IMR-90 (cell line): ENCODE data around the gene GFI1. TPM values are rescaled to one million over a fixed set of nuclear protein-coding genes. Genes with fewer than 3 reads are reported as not detected.

ENCODE experiments used
- ATAC-seq: fragments of 200-7000 bp; cut with Tn5 transposase; 2 replicates; pipeline ENCODE4 v1.9.1; 2020; ENCODE audit warnings: low read depth, mild to moderate bottlenecking, moderate library complexity
- BruUV-seq: library from RNA; stranded (reverse); fragments of 400-500 nt; replicated peaks from 2 replicates; lab custom pipeline; 2021; lab: Mats Ljungman, UMichigan
- CTCF ChIA-PET: fragments of 300-600 bp; formaldehyde crosslinking; extraction: SDS; loops from one replicate; lab custom pipeline; 2021; ENCODE audit warnings: antibody characterized with exemption; lab: Yijun Ruan, JAX
- POLR2A ChIA-PET: fragments of 300-600 bp; sonication (Branson Sonifier 250); formaldehyde crosslinking; loops from one replicate; lab custom pipeline; 2022; ENCODE audit warnings: antibody characterized with exemption; ENCODE audit not compliant: unreplicated experiment; lab: Charles Lee
- DNase-seq: peaks from one replicate; pipeline ENCODE4 v3.0.0; 2013
- H2AFZ ChIP-seq: replicated peaks from 2 replicates; pipeline ENCODE3; 2013; ENCODE audit warnings: low read length, mild to moderate bottlenecking; ENCODE audit not compliant: poor library complexity
- H2AK5ac ChIP-seq: 2 replicates; pipeline ENCODE4 v1.6.1; 2013; ENCODE audit warnings: low read depth, low read length, inconsistent platforms
- H2AK9ac ChIP-seq: replicated peaks from 2 replicates; pipeline ENCODE3; 2013; ENCODE audit warnings: mild to moderate bottlenecking, low read depth, low read length, moderate library complexity; ENCODE audit not compliant: poor library complexity
- H2BK120ac ChIP-seq: 2 replicates; pipeline ENCODE4 v1.6.1; 2013; ENCODE audit warnings: low read depth, low read length, inconsistent platforms
- H2BK15ac ChIP-seq: 3 replicates; pipeline ENCODE4 v1.6.1; 2013; ENCODE audit warnings: low read depth, low read length, inconsistent platforms
- H2BK20ac ChIP-seq: 2 replicates; pipeline ENCODE4 v1.6.1; 2013; ENCODE audit warnings: low read depth, mild to moderate bottlenecking, inconsistent platforms, low read length, moderate library complexity
- H2BK5ac ChIP-seq: 2 replicates; pipeline ENCODE4 v1.6.1; 2013; ENCODE audit warnings: mild to moderate bottlenecking, low read depth, low read length, inconsistent platforms; ENCODE audit not compliant: poor library complexity, severe bottlenecking
- H3K14ac ChIP-seq: replicated peaks from 2 replicates; pipeline ENCODE4 v1.6.1; 2013; ENCODE audit warnings: low read depth, low read length, inconsistent platforms
- H3K18ac ChIP-seq: 2 replicates; pipeline ENCODE4 v1.6.1; 2013; ENCODE audit warnings: low read depth, low read length, control low read depth
- H3K23ac ChIP-seq: 2 replicates; pipeline ENCODE4 v1.6.1; 2013; ENCODE audit warnings: low read depth, low read length, inconsistent platforms
- H3K27ac ChIP-seq: 2 replicates; pipeline ENCODE4 v1.5.1; 2013; ENCODE audit warnings: mild to moderate bottlenecking, control low read depth, low read length; ENCODE audit not compliant: insufficient read depth
- H3K27me3 ChIP-seq: 2 replicates; pipeline ENCODE4 v1.6.1; 2013; ENCODE audit warnings: low read length; ENCODE audit not compliant: control insufficient read depth, insufficient read depth
- H3K36me3 ChIP-seq: 2 replicates; pipeline ENCODE4 v1.6.1; 2013; ENCODE audit warnings: low read length, mixed read lengths; ENCODE audit not compliant: control insufficient read depth, insufficient read depth
- H3K4ac ChIP-seq: 2 replicates; pipeline ENCODE4 v1.6.1; 2013; ENCODE audit warnings: low read depth, low read length, inconsistent platforms
- H3K4me1 ChIP-seq: 2 replicates; pipeline ENCODE4 v1.6.1; 2013; ENCODE audit warnings: low read length, mixed read lengths; ENCODE audit not compliant: control insufficient read depth, insufficient read depth
- H3K4me2 ChIP-seq: 2 replicates; pipeline ENCODE4 v1.6.1; 2013; ENCODE audit warnings: low read depth, mild to moderate bottlenecking, control low read depth, low read length, moderate library complexity
- H3K4me3 ChIP-seq: 2 replicates; pipeline ENCODE4 v1.5.1; 2013; ENCODE audit warnings: low read depth, mild to moderate bottlenecking, control low read depth, low read length, moderate library complexity; ENCODE audit not compliant: insufficient read depth
- H3K56ac ChIP-seq: 2 replicates; pipeline ENCODE4 v1.6.1; 2013; ENCODE audit warnings: low read length, inconsistent platforms; ENCODE audit not compliant: insufficient read depth; ENCODE audit errors: extremely low read depth
- H3K79me1 ChIP-seq, 2 experiments: 2 replicates each; pipeline ENCODE4 v1.6.1; 2013; ENCODE audit warnings: low read length in 2 of 2, inconsistent platforms in 1 of 2, low read depth in 1 of 2
- H3K9ac ChIP-seq: 2 replicates; pipeline ENCODE4 v1.6.1; 2013; ENCODE audit warnings: low read depth, low read length, control low read depth
- H3K9me1 ChIP-seq: 2 replicates; pipeline ENCODE4 v1.6.1; 2013; ENCODE audit warnings: low read length, inconsistent platforms; ENCODE audit not compliant: insufficient read depth
- H3K9me3 ChIP-seq: 2 replicates; pipeline ENCODE4 v1.6.1; 2013; ENCODE audit warnings: low read length; ENCODE audit not compliant: control insufficient read depth, insufficient read depth
- H4K20me1 ChIP-seq: 2 replicates; pipeline ENCODE4 v1.6.1; 2013; ENCODE audit warnings: low read length, inconsistent platforms; ENCODE audit not compliant: insufficient read depth
- H4K5ac ChIP-seq: 2 replicates; pipeline ENCODE4 v1.6.1; 2013; ENCODE audit warnings: mild to moderate bottlenecking, low read depth, low read length, control low read depth
- H4K8ac ChIP-seq, 2 experiments: 2 replicates each; pipeline ENCODE4 v1.6.1; 2013; ENCODE audit warnings: low read depth in 2 of 2, low read length in 2 of 2, control low read depth in 1 of 2, inconsistent platforms in 1 of 2
- H4K91ac ChIP-seq: 2 replicates; pipeline ENCODE4 v1.6.1; 2013; ENCODE audit warnings: low read depth, low read length, inconsistent platforms; ENCODE audit not compliant: insufficient read depth
- CHD1 ChIP-seq: IDR thresholded peaks from 2 replicates; pipeline ENCODE4 v1.6.1; 2012; ENCODE audit warnings: low read depth, low read length, improper control_type of control experiment
- FOS ChIP-seq: fragments of 150-350 bp; IDR thresholded peaks from 2 replicates; pipeline ENCODE4 v1.6.1; 2016; ENCODE audit warnings: low read depth, low read length
- MAZ ChIP-seq: IDR thresholded peaks from 2 replicates; pipeline ENCODE4 v1.6.1; 2012; ENCODE audit warnings: low read depth, mild to moderate bottlenecking, low read length, improper control_type of control experiment, moderate library complexity, borderline replicate concordance
- MXI1 ChIP-seq: IDR thresholded peaks from 2 replicates; pipeline ENCODE4 v1.6.1; 2012; ENCODE audit warnings: low read depth, mild to moderate bottlenecking, low read length, moderate library complexity, borderline replicate concordance
- NFE2L2 ChIP-seq: fragments of 150-350 bp; IDR thresholded peaks from 2 replicates; pipeline ENCODE4 v1.6.1; 2016; ENCODE audit warnings: low read depth, mild to moderate bottlenecking, low read length
- RAD21 ChIP-seq: IDR thresholded peaks from 2 replicates; pipeline ENCODE4 v1.6.1; 2012; ENCODE audit warnings: low read length, improper control_type of control experiment
- RFX5 ChIP-seq: IDR thresholded peaks from 2 replicates; pipeline ENCODE4 v1.8.0; 2012; ENCODE audit warnings: low read depth, mild to moderate bottlenecking, low read length, moderate library complexity
- WGBS, 2 experiments: methylation state at CpG; one replicate each; pipeline versions ENCODE4 v1.1.5 to v1.1.7; 2013; ENCODE audit warnings: missing lambda C conversion rate in 2 of 2; ENCODE audit not compliant: insufficient read length in 1 of 2; ENCODE audit errors: extremely low coverage in 2 of 2; 5-methylcytosine and 5-hydroxymethylcytosine counted together
- dilution Hi-C: fragments of 300-500 bp; cut with HindIII; formaldehyde crosslinking; loops from one replicate; pipeline ENCODE4 v1.14.3; 2018; ENCODE audit warnings: low sequenced_read_pairs; ENCODE audit not compliant: unreplicated experiment
- in situ Hi-C: fragments of 300-500 bp; cut with MboI; formaldehyde crosslinking; loops from 3 replicates; pipeline ENCODE4 v1.14.3; 2019; ENCODE audit warnings: low sequenced_read_pairs, inconsistent platforms, mixed read lengths
- intact Hi-C: fragments of 100-400 bp; cut with micrococcal nuclease; formaldehyde crosslinking; loops from 2 replicates; pipeline ENCODE4 v1.10.0; 2022
- polyA plus RNA-seq, 3 experiments: library from polyadenylated mRNA; depleted of rRNA; stranded (reverse); fragments of >200 nt; gene quantifications; 2 replicates each; pipeline ENCODE4 v1.2.3, GENCODE V29; 2012; ENCODE audit warnings: low replicate concordance in 1 of 3
- total RNA-seq: library from RNA; depleted of rRNA; stranded (reverse); fragments of >200 nt; gene quantifications from 2 replicates; pipeline ENCODE4 v1.2.3, GENCODE V29; 2012

The GFI1 gene
- total and polyA plus RNA-seq, 2 of the 4 experiments (the other 2 are of a cell fraction): under 0.01 to 0.21 TPM

GRCh38 chr1:92480813-92481598 lies 5.7 kb downstream of the GFI1 start:
- no peak overlapping the region for H4K5ac ChIP-seq
- no peak overlapping the region for H4K8ac ChIP-seq
- ATAC-seq (no peak; the same call in 1 of the 2 replicates), DNase-seq (no peak)
- H2BK20ac ChIP-seq: no peak overlapping the region
- CTCF ChIA-PET: interaction anchor here (0.6 kb wide), 1 partner anchor 75 kb away, joined by 3 read pairs; no protein-coding TSS in a partner anchor
- peaks cover 13% of the 10 kb centered on the region; the same call in 1 of the 2 replicates for H3K9me3 ChIP-seq
- H3K79me1 ChIP-seq: no peaks in the 10 kb centered on the region
- TF ChIP-seq CHD1: no peak
- no peak for TF ChIP-seq RFX5
- TF ChIP-seq FOS: no peak
- no peak for TF ChIP-seq MXI1
- TF ChIP-seq RAD21: no peak
- TF ChIP-seq MAZ: no peak
- no peak for TF ChIP-seq NFE2L2
- peak overlapping the region; percentile 17; the same call in 1 of the 2 replicates for H3K4me2 ChIP-seq
- peak overlapping the region; percentile 17 for H2AFZ ChIP-seq
- H4K20me1 ChIP-seq: peaks cover 17% of the 10 kb centered on the region
- no peaks in the 10 kb centered on the region for H3K36me3 ChIP-seq
- H3K27ac ChIP-seq: no peak overlapping the region
- H3K18ac ChIP-seq: no peak overlapping the region
- no peak overlapping the region for H3K14ac ChIP-seq
- H3K56ac ChIP-seq: no peak overlapping the region
- intact Hi-C loops (loop anchor here (10.0 kb wide), 1 partner anchor 354 kb away; the partner anchor contains the start of gene RPL5), dilution Hi-C loops (no loop called here), in situ Hi-C loops (no loop called here)
- H3K27me3 ChIP-seq: peaks cover 94% of the 10 kb centered on the region
- no peak overlapping the region for H3K4me3 ChIP-seq
- H3K23ac ChIP-seq: no peak overlapping the region
- no TSS peak for BruUV-seq
- no peak overlapping the region for H3K9ac ChIP-seq
- H2AK5ac ChIP-seq: no peak overlapping the region
- POLR2A ChIA-PET: no interaction called here
- no peak overlapping the region for H3K4ac ChIP-seq
- H4K91ac ChIP-seq: no peak overlapping the region
- H2AK9ac ChIP-seq: peak overlapping the region; percentile 48
- no peak overlapping the region for H2BK5ac ChIP-seq
- no peak overlapping the region for H2BK120ac ChIP-seq
- H2BK15ac ChIP-seq: no peak overlapping the region
- WGBS, 2 experiments: 8% methylated on average over 38 of the region's 65 CpGs; no CpG with 5 or more reads in 1 of the 2 experiments
- H3K4me1 ChIP-seq: peaks cover 8% of the 10 kb centered on the region
- H3K9me1 ChIP-seq: peaks cover 1% of the 10 kb centered on the region; the same call in 1 of the 2 replicates
